Neural progenitor cell (in vitro differentiated cells): ENCODE results near the gene FTHL17. TPM values are rescaled to one million over a fixed set of nuclear protein-coding genes. Genes with fewer than 3 reads are reported as not detected.

Source experiments
- DNase-seq: peaks from one replicate; pipeline ENCODE4 v3.0.0-alpha.2; 2016; ENCODE audit warnings: low spot score
- H2AFZ ChIP-seq: fragments of 200-600 bp; sonication (generic); replicated peaks from 2 replicates; pipeline ENCODE4 v1.6.1; 2016; ENCODE audit warnings: antibody characterized with exemption
- H3F3A ChIP-seq: fragments of 200-600 bp; sonication (generic); 2 replicates; pipeline ENCODE4 v1.6.1; 2016; ENCODE audit warnings: antibody characterized with exemption, low read depth
- H3K27ac ChIP-seq: fragments of 200-600 bp; sonication (generic); 2 replicates; pipeline ENCODE4 v1.5.1; 2016; ENCODE audit warnings: mild to moderate bottlenecking
- H3K27me3 ChIP-seq: fragments of 200-600 bp; sonication (generic); 2 replicates; pipeline ENCODE4 v1.6.1; 2016; ENCODE audit warnings: mild to moderate bottlenecking, moderate library complexity
- H3K36me3 ChIP-seq: fragments of 200-600 bp; sonication (generic); 2 replicates; pipeline ENCODE4 v1.5.1; 2016
- H3K4me1 ChIP-seq: fragments of 200-600 bp; sonication (generic); 2 replicates; pipeline ENCODE4 v1.6.1; 2016; ENCODE audit warnings: mixed run types
- H3K4me2 ChIP-seq: fragments of 200-600 bp; sonication (generic); 2 replicates; pipeline ENCODE4 v1.6.1; 2016
- H3K4me3 ChIP-seq: fragments of 200-600 bp; sonication (generic); 2 replicates; pipeline ENCODE4 v1.5.1; 2016
- H3K79me2 ChIP-seq: fragments of 200-600 bp; sonication (generic); 2 replicates; pipeline ENCODE4 v1.6.1; 2016; ENCODE audit warnings: low read depth
- H3K9ac ChIP-seq: fragments of 200-600 bp; sonication (generic); 2 replicates; pipeline ENCODE4 v1.6.1; 2016
- H3K9me3 ChIP-seq: fragments of 200-600 bp; sonication (generic); 2 replicates; pipeline ENCODE4 v1.5.1; 2016; ENCODE audit warnings: low read depth
- H4K20me1 ChIP-seq: fragments of 200-600 bp; sonication (generic); 2 replicates; pipeline ENCODE4 v1.6.1; 2016; ENCODE audit warnings: low read depth
- H3K27ac Mint-ChIP-seq: 3 replicates; pipeline ENCODE4 v1.8.0; 2021; ENCODE audit warnings: mixed read lengths
- H3K27me3 Mint-ChIP-seq: 2 replicates; pipeline ENCODE4 v1.8.0; 2022; ENCODE audit warnings: low read depth, mild to moderate bottlenecking, inconsistent platforms, moderate library complexity, mixed read lengths; ENCODE audit not compliant: insufficient read depth
- H3K36me3 Mint-ChIP-seq: 3 replicates; pipeline ENCODE4 v1.8.0; 2021; ENCODE audit warnings: mixed read lengths
- H3K4me1 Mint-ChIP-seq: 3 replicates; pipeline ENCODE4 v1.8.0; 2021; ENCODE audit warnings: mixed read lengths
- H3K4me3 Mint-ChIP-seq: 3 replicates; pipeline ENCODE4 v1.8.0; 2021; ENCODE audit warnings: mild to moderate bottlenecking, moderate library complexity, mixed read lengths
- H3K9me3 Mint-ChIP-seq: 3 replicates; pipeline ENCODE4 v1.8.0; 2020; ENCODE audit warnings: mixed read lengths
- CTCF ChIP-seq: fragments of 200-600 bp; sonication (generic); IDR thresholded peaks from 2 replicates; pipeline ENCODE4 v1.5.1; 2017; ENCODE audit warnings: antibody characterized with exemption, mild to moderate bottlenecking
- EZH2 ChIP-seq: fragments of 200-600 bp; sonication (generic); IDR thresholded peaks from 2 replicates; pipeline ENCODE4 v1.6.1; 2017; ENCODE audit warnings: antibody characterized with exemption, mild to moderate bottlenecking, moderate library complexity
- EZH2phosphoT487 ChIP-seq: fragments of 200-600 bp; sonication (generic); IDR thresholded peaks from 2 replicates; pipeline ENCODE4 v1.6.1; 2017; ENCODE audit warnings: antibody characterized with exemption
- total RNA-seq: library from RNA; depleted of rRNA; stranded (reverse); fragments of >200 nt; gene quantifications from 2 replicates; pipeline ENCODE4 v1.2.3, GENCODE V29; 2015; ENCODE audit warnings: low replicate concordance

The FTHL17 gene
- total RNA-seq, 1 donor from 2014 or later, result not detected

DNA sequence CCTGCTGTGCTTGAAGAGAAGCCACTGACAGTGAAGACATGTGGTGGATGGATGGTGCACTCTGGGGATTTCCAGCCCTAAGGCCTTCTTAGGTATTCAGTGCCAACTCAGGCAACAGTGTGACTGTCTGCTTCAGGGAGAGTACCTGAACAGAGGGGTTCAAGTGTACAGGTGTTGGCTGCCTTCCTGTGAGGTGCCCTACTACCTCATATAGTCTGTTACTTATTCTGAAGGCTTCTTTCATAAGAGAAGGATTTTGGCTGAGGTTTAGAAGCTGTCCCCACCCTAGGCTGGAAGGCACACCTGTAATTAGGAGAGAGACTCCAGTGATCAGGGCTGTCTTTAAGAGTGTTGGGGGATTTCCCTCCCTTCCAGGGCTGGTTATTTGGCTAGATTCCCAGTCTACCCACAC is 1.8 kb downstream of the FTHL17 start:
- Mint-ChIP-seq H3K4me1 (no peaks in the 10 kb centered on the region), H3K36me3 (no peaks in the 10 kb centered on the region)
- no peak for TF ChIP-seq CTCF
- no peak for TF ChIP-seq EZH2phosphoT487
- TF ChIP-seq EZH2, result no peak

GRCh38 chrX:31063114-31063513 is 8.7 kb downstream of the FTHL17 start:
- TF ChIP-seq CTCF (no peak), EZH2phosphoT487 (no peak), EZH2 (no peak)
- H3K4me3 ChIP-seq, result no peak overlapping the region
- H3K9ac ChIP-seq, result no peak overlapping the region
- no peaks in the 10 kb centered on the region for H3K36me3 ChIP-seq
- no peaks in the 10 kb centered on the region for H3K27me3 ChIP-seq
- H3K4me2 ChIP-seq, result no peak overlapping the region
- peaks cover 2% of the 10 kb centered on the region for H3K9me3 Mint-ChIP-seq
- H3K79me2 ChIP-seq, result no peaks in the 10 kb centered on the region
- no peaks in the 10 kb centered on the region for H3K27me3 Mint-ChIP-seq
- peaks cover 16% of the 10 kb centered on the region for H3F3A ChIP-seq
- H3K9me3 ChIP-seq, result peaks cover 8% of the 10 kb centered on the region
- DNase-seq, result no peak
- no peak overlapping the region for H3K27ac Mint-ChIP-seq
- H3K4me1 Mint-ChIP-seq, result no peaks in the 10 kb centered on the region
- no peaks in the 10 kb centered on the region for H4K20me1 ChIP-seq
- H3K4me3 Mint-ChIP-seq, result no peak overlapping the region
- no peak overlapping the region for H2AFZ ChIP-seq
- no peak overlapping the region for H3K27ac ChIP-seq
- H3K4me1 ChIP-seq, result no peaks in the 10 kb centered on the region
- H3K36me3 Mint-ChIP-seq, result no peaks in the 10 kb centered on the region

More for the DNA sequence above, 1.8 kb downstream of the FTHL17 start:
- no peak for DNase-seq
- no peak overlapping the region for H3K4me3 Mint-ChIP-seq
- H3K4me2 ChIP-seq, result no peak overlapping the region
- no peak overlapping the region for H3K27ac ChIP-seq
- no peaks in the 10 kb centered on the region for H3K36me3 ChIP-seq
- peaks cover 12% of the 10 kb centered on the region for H3K9me3 Mint-ChIP-seq
- H3K27ac Mint-ChIP-seq, result no peak overlapping the region
- no peak overlapping the region for H3K4me3 ChIP-seq
- H3K27me3 Mint-ChIP-seq, result peaks cover 7% of the 10 kb centered on the region
- H3K9me3 ChIP-seq, result peaks cover 8% of the 10 kb centered on the region
- no peak overlapping the region for H2AFZ ChIP-seq
- no peaks in the 10 kb centered on the region for H3K79me2 ChIP-seq
- H3F3A ChIP-seq, result peaks cover 16% of the 10 kb centered on the region
- H3K27me3 ChIP-seq, result no peaks in the 10 kb centered on the region
- H3K9ac ChIP-seq, result no peak overlapping the region
- no peaks in the 10 kb centered on the region for H4K20me1 ChIP-seq
- peaks cover 5% of the 10 kb centered on the region for H3K4me1 ChIP-seq

DNA sequence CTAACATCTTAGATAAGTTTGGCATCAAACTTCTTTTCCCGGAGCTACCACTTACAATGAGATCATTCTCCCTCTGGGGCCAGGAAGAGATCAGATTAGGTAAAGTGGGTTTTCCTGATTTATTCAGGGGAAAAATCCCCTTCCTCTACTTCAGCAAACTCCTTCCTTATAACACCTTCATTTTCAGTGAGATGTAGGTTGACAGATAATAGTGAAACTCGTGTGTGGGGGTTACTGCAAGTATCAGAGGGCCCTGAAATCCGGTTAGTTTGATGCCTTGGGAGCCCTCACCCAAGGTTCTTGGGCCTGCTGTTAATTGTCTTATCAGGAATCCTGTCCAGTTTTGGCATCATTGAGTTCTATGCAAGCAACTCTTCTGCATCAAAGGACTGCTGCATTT is 10.8 kb downstream of the FTHL17 start:
- Histone ChIP-seq H3K9me3 (peaks cover 8% of the 10 kb centered on the region), H3K9ac (no peak overlapping the region), H3K27me3 (no peaks in the 10 kb centered on the region), H3K4me2 (no peak overlapping the region), H3K4me3 (no peak overlapping the region), H3K79me2 (no peaks in the 10 kb centered on the region), H3K27ac (no peak overlapping the region), H3K36me3 (no peaks in the 10 kb centered on the region), H3F3A (no peaks in the 10 kb centered on the region), H3K4me1 (no peaks in the 10 kb centered on the region), H2AFZ (no peak overlapping the region), H4K20me1 (no peaks in the 10 kb centered on the region)
- TF ChIP-seq CTCF (no peak), EZH2 (no peak), EZH2phosphoT487 (no peak)
- DNase-seq, result no peak
- Mint-ChIP-seq H3K27me3 (no peaks in the 10 kb centered on the region), H3K9me3 (peaks cover 2% of the 10 kb centered on the region), H3K36me3 (no peaks in the 10 kb centered on the region), H3K4me3 (no peak overlapping the region), H3K27ac (no peak overlapping the region), H3K4me1 (no peaks in the 10 kb centered on the region)
